PC-3 (cell line): ENCODE data around the gene PCP4L1. TPM values are rescaled to one million over a fixed set of nuclear protein-coding genes. Genes with fewer than 3 reads are reported as not detected.
A peak's percentile ranks its signal among the peaks of the same experiment; 100 is the strongest.
"Not testable (repeated sequence)": the region's sequence is repeated elsewhere in the genome, so short reads cannot be mapped to it uniquely, and the experiment has no call there.

Source experiments
- ATAC-seq: fragments of 200-7000 bp; cut with Tn5 transposase; 2 replicates; pipeline ENCODE4 v1.9.1; 2020; ENCODE audit warnings: mild to moderate bottlenecking, moderate library complexity
- BruUV-seq: library from RNA; stranded (reverse); fragments of 400-500 nt; replicated peaks from 2 replicates; lab custom pipeline; 2021; lab: Mats Ljungman, UMichigan
- CTCF ChIA-PET: fragments of 300-600 bp; sonication (Branson Sonifier 250); formaldehyde crosslinking; loops from one replicate; lab custom pipeline; 2022; ENCODE audit warnings: antibody characterized with exemption; lab: Charles Lee
- POLR2A ChIA-PET: fragments of 300-600 bp; sonication (Branson Sonifier 250); formaldehyde crosslinking; loops from one replicate; lab custom pipeline; 2022; ENCODE audit warnings: antibody characterized with exemption; ENCODE audit not compliant: unreplicated experiment; lab: Charles Lee
- DNase-seq: peaks from one replicate; pipeline ENCODE4 v3.0.0-alpha.2; 2015
- H2AFZ ChIP-seq: fragments of 300-600 bp; sonication (generic); 2 replicates; pipeline ENCODE4 v1.6.0; 2016; ENCODE audit warnings: antibody characterized with exemption, low read length
- H3F3A ChIP-seq: fragments of 300-600 bp; sonication (generic); one replicate; pipeline ENCODE4 v1.6.0; 2017; ENCODE audit warnings: antibody characterized with exemption, low read length, control low read depth, mild to moderate bottlenecking; ENCODE audit not compliant: unreplicated experiment
- H3K27ac ChIP-seq: fragments of 300-600 bp; sonication (generic); 2 replicates; pipeline ENCODE4 v1.5.1; 2016; ENCODE audit warnings: mild to moderate bottlenecking, low read length
- H3K27me3 ChIP-seq: fragments of 300-600 bp; sonication (generic); 2 replicates; pipeline ENCODE4 v1.6.1; 2016; ENCODE audit warnings: low read length, mixed read lengths
- H3K36me3 ChIP-seq: fragments of 300-600 bp; sonication (generic); 2 replicates; pipeline ENCODE4 v1.6.1; 2016; ENCODE audit warnings: low read depth, mixed run types, low read length, mixed read lengths
- H3K4me1 ChIP-seq: fragments of 300-600 bp; sonication (generic); 2 replicates; pipeline ENCODE4 v1.5.1; 2016; ENCODE audit warnings: low read length; ENCODE audit not compliant: insufficient read depth
- H3K4me2 ChIP-seq: fragments of 300-600 bp; sonication (generic); 2 replicates; pipeline ENCODE4 v1.6.0; 2016; ENCODE audit warnings: low read length
- H3K4me3 ChIP-seq: fragments of 300-600 bp; sonication (generic); 2 replicates; pipeline ENCODE4 v1.5.1; 2016; ENCODE audit warnings: mild to moderate bottlenecking, low read length, mixed read lengths
- H3K79me2 ChIP-seq: fragments of 300-600 bp; sonication (generic); 2 replicates; pipeline ENCODE4 v1.6.1; 2017; ENCODE audit warnings: low read length, mixed read lengths
- H3K9ac ChIP-seq: fragments of 300-600 bp; sonication (generic); 2 replicates; pipeline ENCODE4 v1.6.0; 2016; ENCODE audit warnings: mild to moderate bottlenecking, low read length
- H3K9me2 ChIP-seq: fragments of 300-600 bp; sonication (generic); replicated peaks from 2 replicates; pipeline ENCODE4 v1.6.1; 2016; ENCODE audit warnings: mixed run types, low read length, mixed read lengths
- H3K9me3 ChIP-seq: fragments of 300-600 bp; sonication (generic); 2 replicates; pipeline ENCODE4 v1.6.1; 2016; ENCODE audit warnings: low read length, mixed read lengths
- H4K20me1 ChIP-seq: fragments of 300-600 bp; sonication (generic); 2 replicates; pipeline ENCODE4 v1.6.1; 2016; ENCODE audit warnings: low read length, mixed read lengths
- EZH2 ChIP-seq: fragments of 300-600 bp; sonication (generic); IDR thresholded peaks from one replicate; pipeline ENCODE4 v1.6.1; 2017; ENCODE audit warnings: antibody characterized with exemption, mild to moderate bottlenecking, low read length; ENCODE audit not compliant: unreplicated experiment
- EZH2phosphoT487 ChIP-seq: fragments of 300-600 bp; sonication (generic); IDR thresholded peaks from 2 replicates; pipeline ENCODE4 v1.6.1; 2018; ENCODE audit warnings: mild to moderate bottlenecking, antibody characterized with exemption, low read length, borderline replicate concordance
- intact Hi-C: fragments of 100-400 bp; cut with micrococcal nuclease; formaldehyde crosslinking; loops from 2 replicates; pipeline ENCODE4 v1.9.0; 2023
- total RNA-seq: library from RNA; depleted of rRNA; stranded (reverse); fragments of >200 nt; gene quantifications from 2 replicates; pipeline ENCODE4 v1.2.3, GENCODE V29; 2014
- TF ChIP-seq, protein P1 (sequence below): fragments of 300-600 bp; sonication (generic); conservative IDR thresholded peaks from 2 replicates; pipeline ENCODE4 v1.5.1; 2017; ENCODE audit warnings: antibody characterized with exemption, low read depth, mild to moderate bottlenecking, low read length

Gene PCP4L1
- total RNA-seq, 1 experiment from 2014 or later = 0.07 TPM

DNA sequence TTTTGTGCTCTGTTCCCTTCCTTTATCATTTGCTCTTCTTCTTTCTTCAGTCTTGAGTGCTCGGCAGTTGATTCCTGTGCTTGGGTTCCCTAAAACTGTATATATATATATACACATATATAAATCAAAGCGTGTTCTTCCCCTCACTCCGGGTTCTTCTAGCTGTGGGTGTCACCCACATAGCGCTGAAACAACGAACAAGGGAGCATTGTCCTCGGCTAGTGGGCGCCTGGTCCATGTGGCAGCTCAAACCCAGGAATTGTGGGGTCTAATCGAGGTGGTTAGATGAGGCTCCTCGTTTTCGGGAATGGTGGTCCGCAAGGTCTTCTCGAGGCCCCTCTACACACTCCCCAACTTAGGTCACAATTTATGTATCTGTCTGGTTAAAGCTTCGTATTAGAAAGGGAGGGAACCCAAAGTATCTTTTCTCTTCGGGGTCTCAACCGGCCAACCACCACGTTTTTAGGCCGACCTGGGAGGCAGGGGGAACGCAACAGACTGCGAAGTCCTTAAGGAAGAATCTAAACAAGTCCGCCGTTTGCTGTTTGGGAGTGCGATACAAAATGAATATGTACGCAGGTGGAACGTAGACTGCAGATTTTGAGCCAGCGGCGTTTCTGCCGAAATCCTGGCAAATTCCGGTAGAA lies 55.1 kb downstream of the PCP4L1 start:
- H3K4me1 ChIP-seq = peaks cover 8% of the 10 kb centered on the region; the same call in 1 of the 2 replicates
- CTCF ChIA-PET = interaction anchor here (0.6 to 1.9 kb wide), 4 partner anchors 9 to 88 kb away, joined by 3 to 9 read pairs (median 4); partner anchors contain the start of gene TOMM40L
- POLR2A ChIA-PET = interaction anchor here (0.5 to 1.4 kb wide), 5 partner anchors 8 to 144 kb away, joined by 3 to 5 read pairs (median 3); no protein-coding TSS in a partner anchor
- no peaks in the 10 kb centered on the region for H3K27me3 ChIP-seq
- H3K9me2 ChIP-seq = no peaks in the 10 kb centered on the region
- BruUV-seq = TSS peak; percentile 97
- H4K20me1 ChIP-seq = no peaks in the 10 kb centered on the region
- H3K36me3 ChIP-seq = no peaks in the 10 kb centered on the region
- H3K9me3 ChIP-seq = no peaks in the 10 kb centered on the region
- H3K4me2 ChIP-seq = peak overlapping the region; percentile 82
- H3F3A ChIP-seq = no peaks in the 10 kb centered on the region
- H3K4me3 ChIP-seq = peak overlapping the region; percentile 86
- peak overlapping the region; percentile 93 for H2AFZ ChIP-seq
- DNase-seq = no peak
- ATAC-seq = no peak; the same call in 1 of the 2 replicates
- peak overlapping the region; percentile 63 for H3K27ac ChIP-seq
- H3K79me2 ChIP-seq = peaks cover 29% of the 10 kb centered on the region
- TF ChIP-seq, protein P1, sequence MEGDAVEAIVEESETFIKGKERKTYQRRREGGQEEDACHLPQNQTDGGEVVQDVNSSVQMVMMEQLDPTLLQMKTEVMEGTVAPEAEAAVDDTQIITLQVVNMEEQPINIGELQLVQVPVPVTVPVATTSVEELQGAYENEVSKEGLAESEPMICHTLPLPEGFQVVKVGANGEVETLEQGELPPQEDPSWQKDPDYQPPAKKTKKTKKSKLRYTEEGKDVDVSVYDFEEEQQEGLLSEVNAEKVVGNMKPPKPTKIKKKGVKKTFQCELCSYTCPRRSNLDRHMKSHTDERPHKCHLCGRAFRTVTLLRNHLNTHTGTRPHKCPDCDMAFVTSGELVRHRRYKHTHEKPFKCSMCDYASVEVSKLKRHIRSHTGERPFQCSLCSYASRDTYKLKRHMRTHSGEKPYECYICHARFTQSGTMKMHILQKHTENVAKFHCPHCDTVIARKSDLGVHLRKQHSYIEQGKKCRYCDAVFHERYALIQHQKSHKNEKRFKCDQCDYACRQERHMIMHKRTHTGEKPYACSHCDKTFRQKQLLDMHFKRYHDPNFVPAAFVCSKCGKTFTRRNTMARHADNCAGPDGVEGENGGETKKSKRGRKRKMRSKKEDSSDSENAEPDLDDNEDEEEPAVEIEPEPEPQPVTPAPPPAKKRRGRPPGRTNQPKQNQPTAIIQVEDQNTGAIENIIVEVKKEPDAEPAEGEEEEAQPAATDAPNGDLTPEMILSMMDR = no peak
- no peak for TF ChIP-seq EZH2
- no peak for TF ChIP-seq EZH2phosphoT487
- peak overlapping the region; percentile 94 for H3K9ac ChIP-seq
- intact Hi-C loops = loop anchor here (2.0 kb wide), 2 partner anchors 69 to 87 kb away; partner anchors contain the start of gene TOMM40L

DNA sequence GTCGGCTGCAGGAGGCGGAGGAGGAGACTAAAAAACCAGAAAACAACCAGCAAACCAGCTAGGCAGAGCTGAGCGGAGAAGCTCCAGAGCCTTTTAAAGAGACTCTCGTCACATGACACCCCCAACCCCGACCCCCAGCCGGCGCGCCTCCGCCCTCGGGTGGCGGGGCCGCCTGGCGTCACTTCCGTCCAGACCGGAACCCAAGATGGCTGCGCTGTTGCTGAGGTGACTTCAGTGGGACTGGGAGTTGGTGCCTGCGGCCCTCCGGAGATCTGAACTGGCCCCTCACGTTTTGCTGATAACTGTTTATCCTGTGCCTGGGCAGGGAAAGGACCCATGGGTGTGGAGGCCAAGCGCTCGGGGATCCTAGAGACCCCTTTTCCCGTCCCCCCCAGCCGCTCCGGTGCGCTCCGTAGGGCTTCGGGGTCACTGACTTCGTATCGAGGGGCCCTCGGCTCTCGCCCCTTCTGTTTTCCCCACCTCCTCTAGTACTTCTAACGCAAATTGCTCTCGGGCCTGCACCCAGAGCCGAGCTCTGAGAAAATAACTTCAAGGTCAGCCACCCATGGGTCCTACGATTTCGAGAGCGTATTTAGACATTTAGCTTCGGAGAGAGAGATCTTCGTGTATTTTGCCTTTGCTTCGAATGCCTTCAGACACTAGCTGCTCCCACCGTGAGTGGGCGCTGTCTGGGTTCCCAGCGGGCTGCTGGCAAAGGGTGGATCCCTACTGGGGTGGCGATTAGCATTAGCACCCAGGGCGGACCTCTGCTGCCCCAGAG lies 55.8 kb downstream of the PCP4L1 start, which contains the start of gene SDHC:
Gene SDHC, plus strand, starts transcription at position 181 of the 781 bp plus-strand sequence. Its CDS starts 25 bp downstream, at position 206.
- Histone ChIP-seq H3K79me2 (peaks cover 29% of the 10 kb centered on the region), H4K20me1 (no peaks in the 10 kb centered on the region), H3K4me3 (peak within 1 kb of the TSS; percentile 86), H3K4me2 (peak within 1 kb of the TSS; percentile 82), H2AFZ (peak within 1 kb of the TSS; percentile 93), H3K9me3 (no peaks in the 10 kb centered on the region), H3K4me1 (peaks cover 8% of the 10 kb centered on the region; the same call in 1 of the 2 replicates), H3K36me3 (no peaks in the 10 kb centered on the region), H3K27ac (peak within 1 kb of the TSS; percentile 63), H3K9ac (peak within 1 kb of the TSS; percentile 94), H3K9me2 (no peaks in the 10 kb centered on the region), H3K27me3 (no peaks in the 10 kb centered on the region), H3F3A (no peaks in the 10 kb centered on the region)
- intact Hi-C loops = loop anchor here (2.0 kb wide), 2 partner anchors 68 to 88 kb away; partner anchors contain the start of gene TOMM40L
- DNase-seq = peak; percentile 90
- ChIA-PET POLR2A (interaction anchor here (0.5 to 1.4 kb wide), 5 partner anchors 9 to 171 kb away, joined by 3 to 5 read pairs (median 3); no protein-coding TSS in a partner anchor), CTCF (interaction anchor here (0.6 to 1.9 kb wide), 5 partner anchors 10 to 89 kb away, joined by 3 to 9 read pairs (median 4); partner anchors contain the start of gene TOMM40L)
- TSS peak; percentile 76 for BruUV-seq
- peak; percentile 97 for ATAC-seq
- TF ChIP-seq EZH2 (no peak), EZH2phosphoT487 (no peak)
- TF ChIP-seq, protein P1 = peak; percentile 68

DNA sequence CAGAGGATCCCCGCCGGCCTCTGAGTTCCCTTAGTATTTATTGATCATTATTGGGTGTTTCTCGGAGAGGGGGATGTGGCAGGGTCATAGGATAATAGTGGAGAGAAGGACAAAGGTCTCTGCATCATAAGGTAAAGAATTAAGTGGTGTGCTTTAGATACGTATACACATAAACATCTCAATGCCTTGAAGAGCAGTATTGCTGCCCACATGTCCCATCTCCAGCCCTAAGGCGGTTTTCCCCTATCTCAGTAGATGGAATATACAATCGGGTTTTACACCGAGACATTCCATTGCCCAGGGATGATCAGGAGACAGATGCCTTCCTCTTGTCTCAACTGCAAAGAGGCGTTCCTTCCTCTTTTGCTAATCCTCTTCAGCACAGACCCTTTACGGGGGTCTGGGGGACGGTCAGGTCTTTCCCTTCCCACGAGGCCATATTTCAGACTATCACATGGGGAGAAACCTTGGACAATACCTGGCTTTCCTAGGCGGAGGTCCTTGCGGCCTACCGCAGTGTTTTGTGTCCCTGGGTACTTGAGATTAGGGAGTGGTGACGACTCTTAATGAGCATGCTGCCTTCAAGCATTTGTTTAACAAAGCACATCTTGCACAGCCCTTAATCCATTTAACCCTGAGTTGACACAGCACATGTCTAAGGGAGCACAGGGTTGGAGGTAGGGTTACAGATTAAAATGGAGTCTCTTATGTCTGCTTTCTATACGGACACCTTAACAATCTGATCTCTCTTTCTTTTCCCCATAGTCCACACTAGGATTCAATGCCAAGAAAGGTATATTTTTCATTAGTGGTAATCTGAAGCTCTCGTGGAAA lies 57.5 kb downstream of the PCP4L1 start:
- POLR2A ChIA-PET, H3K36me3 ChIP-seq, H4K20me1 ChIP-seq, H3K27ac ChIP-seq, H2AFZ ChIP-seq, H3K9ac ChIP-seq, ATAC-seq, H3F3A ChIP-seq, H3K9me2 ChIP-seq, H3K9me3 ChIP-seq, CTCF ChIA-PET, H3K27me3 ChIP-seq, DNase-seq, H3K4me1 ChIP-seq, H3K4me2 ChIP-seq, H3K4me3 ChIP-seq, BruUV-seq: not testable (repeated sequence)
- peaks cover 32% of the 10 kb centered on the region for H3K79me2 ChIP-seq
- intact Hi-C loops = loop anchor here (2.0 kb wide), 2 partner anchors 67 to 89 kb away; partner anchors contain the start of gene TOMM40L
